ENCODE data around the gene SLC13A2. TPM values are rescaled to one million over a fixed set of nuclear protein-coding genes. Genes with fewer than 3 reads are reported as not detected.

The SLC13A2 gene
- total RNA-seq, 6 experiments from 2014 or later = 0.09 to 0.49 (median 0.24) TPM

DNA sequence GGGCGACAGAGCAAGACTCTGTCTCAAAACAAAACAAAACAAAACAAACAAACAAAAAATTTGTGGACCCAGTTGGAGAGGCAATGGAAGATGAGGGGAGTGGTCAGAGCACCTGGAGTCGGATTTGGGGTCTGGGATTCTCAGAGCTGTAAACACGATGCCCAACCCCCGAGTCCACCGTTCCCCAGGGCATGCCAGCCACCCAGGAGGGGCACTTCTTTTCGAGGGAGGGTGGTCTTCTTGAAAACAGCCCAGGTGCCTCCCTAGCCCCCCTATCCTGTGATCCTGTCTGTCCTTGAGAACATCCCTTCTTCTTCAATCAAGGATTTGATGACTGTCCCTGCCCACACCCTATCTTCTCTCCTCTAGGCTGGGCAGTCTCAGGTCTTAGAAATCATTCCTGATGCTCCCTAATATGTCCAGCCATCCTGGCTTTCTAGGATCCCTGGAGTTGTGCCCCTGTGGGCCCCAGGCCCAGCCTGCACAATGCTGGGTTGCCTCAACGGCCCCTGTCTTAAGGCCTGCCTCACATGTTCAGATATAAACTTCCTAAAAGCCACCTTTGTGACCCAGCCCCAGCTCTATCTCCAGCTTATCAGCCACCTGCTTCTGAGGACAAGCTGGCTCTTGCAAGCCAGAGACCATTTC is 3.1 kb upstream of the SLC13A2 start:
- TF ChIP-seq POLR2A (IDR thresholded peaks at IDR 0.05) = no peak
- TF ChIP-seq, protein P1, sequence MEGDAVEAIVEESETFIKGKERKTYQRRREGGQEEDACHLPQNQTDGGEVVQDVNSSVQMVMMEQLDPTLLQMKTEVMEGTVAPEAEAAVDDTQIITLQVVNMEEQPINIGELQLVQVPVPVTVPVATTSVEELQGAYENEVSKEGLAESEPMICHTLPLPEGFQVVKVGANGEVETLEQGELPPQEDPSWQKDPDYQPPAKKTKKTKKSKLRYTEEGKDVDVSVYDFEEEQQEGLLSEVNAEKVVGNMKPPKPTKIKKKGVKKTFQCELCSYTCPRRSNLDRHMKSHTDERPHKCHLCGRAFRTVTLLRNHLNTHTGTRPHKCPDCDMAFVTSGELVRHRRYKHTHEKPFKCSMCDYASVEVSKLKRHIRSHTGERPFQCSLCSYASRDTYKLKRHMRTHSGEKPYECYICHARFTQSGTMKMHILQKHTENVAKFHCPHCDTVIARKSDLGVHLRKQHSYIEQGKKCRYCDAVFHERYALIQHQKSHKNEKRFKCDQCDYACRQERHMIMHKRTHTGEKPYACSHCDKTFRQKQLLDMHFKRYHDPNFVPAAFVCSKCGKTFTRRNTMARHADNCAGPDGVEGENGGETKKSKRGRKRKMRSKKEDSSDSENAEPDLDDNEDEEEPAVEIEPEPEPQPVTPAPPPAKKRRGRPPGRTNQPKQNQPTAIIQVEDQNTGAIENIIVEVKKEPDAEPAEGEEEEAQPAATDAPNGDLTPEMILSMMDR (IDR thresholded peaks at IDR 0.05) = no peak
- Histone ChIP-seq H3K9me3 (no peaks in the 10 kb centered on the region), H3K4me3 (no peak overlapping the region), H3K27ac (no peak overlapping the region), H3K4me1 (peaks cover 0 to 6% (median 0%) of the 10 kb centered on the region in 4 donors), H3K27me3 (no peaks in the 10 kb centered on the region), H3K36me3 (no peaks in the 10 kb centered on the region)
- intact Hi-C loops (cut with DNase I) = no loop called here
- DNase-seq (no peak), ATAC-seq (no peak)
- WGBS (ENCODE audit: insufficient coverage, low coverage, low lambda C conversion rate, missing lambda C conversion rate) = 66% methylated on average over 7 of the region's 7 CpGs

DNA sequence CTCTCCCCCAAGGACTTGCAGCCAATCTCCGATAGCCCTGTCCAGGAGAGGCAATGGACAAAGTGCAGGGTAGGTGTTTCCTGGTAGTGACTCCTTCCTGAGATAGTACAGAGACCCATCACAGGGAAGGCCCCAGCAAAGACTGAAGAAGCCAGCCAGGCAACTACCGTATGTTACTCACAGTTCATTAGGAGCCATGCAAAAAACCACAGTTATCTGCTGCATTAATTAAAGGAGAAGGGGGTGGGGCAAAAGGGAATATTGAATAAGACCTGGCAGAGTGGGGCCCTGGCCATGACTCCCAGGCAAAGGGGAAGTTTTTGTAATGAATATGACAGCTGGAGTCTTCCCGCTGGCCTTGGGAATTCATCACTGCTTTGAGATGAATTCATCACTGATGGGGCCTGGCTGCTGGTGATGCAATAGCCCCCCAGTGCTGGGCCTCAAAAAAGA is 2.5 kb upstream of the SLC13A2 start:
- Histone ChIP-seq H3K36me3 (no peaks in the 10 kb centered on the region), H3K27me3 (no peaks in the 10 kb centered on the region), H3K4me3 (no peak overlapping the region), H3K4me1 (peaks cover 0 to 6% (median 0%) of the 10 kb centered on the region in 4 donors), H3K9me3 (no peaks in the 10 kb centered on the region), H3K27ac (no peak overlapping the region)
- no peak for ATAC-seq
- 50% methylated on average over 1 of the region's 3 CpGs for WGBS (ENCODE audit: insufficient coverage, low coverage, low lambda C conversion rate, missing lambda C conversion rate)
- DNase-seq = no peak
- TF ChIP-seq, protein P1 (IDR thresholded peaks at IDR 0.05) = no peak
- TF ChIP-seq POLR2A (IDR thresholded peaks at IDR 0.05) = no peak
- intact Hi-C loops (cut with DNase I) = no loop called here

DNA sequence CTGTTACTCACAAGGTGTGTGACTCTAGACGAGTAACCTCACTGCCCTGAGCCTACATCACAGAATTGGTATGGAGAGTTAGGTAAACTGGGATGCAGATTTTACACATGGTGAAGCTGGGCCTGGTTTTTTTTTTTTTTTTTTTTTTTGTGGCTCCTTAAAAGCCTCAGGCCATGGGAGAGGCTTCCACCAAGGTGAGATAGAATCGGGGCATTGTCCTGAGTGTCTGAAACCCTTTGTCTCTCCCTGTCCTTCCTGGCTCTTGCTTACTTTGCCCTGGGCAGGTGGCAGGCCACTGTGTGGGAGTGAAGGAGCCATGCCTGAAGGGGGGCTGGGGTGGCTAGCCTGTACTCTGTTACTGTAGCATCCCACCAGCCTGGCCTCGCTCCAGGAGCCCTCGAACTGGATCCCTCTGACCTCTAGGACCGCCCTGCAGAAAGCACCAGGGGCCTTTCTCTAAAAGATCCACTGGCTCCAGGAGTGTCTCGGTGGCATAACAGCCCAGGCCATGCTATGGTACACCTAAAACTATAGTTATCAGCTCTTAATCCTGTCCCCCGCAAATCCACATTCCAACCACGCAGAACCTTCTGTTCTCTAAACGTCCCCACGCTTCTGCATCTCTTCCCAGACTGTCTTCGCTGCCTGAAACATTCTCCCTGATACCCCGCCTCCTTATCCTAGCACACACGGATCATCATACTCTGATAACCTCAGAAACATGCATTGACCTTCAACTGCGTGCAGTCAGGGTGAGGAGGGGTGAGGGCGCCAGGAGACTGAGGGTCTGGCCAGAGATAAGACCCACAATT is 1.7 kb upstream of the SLC13A2 start:
- TF ChIP-seq, protein P1 (IDR thresholded peaks at IDR 0.05) = no peak
- DNase-seq (no peak), ATAC-seq (no peak)
- intact Hi-C loops (cut with DNase I) = no loop called here
- WGBS (ENCODE audit: insufficient coverage, low coverage, low lambda C conversion rate, missing lambda C conversion rate) = 87% methylated on average over 11 of the region's 15 CpGs
- H3K9me3 ChIP-seq = no peaks in the 10 kb centered on the region
- no peaks in the 10 kb centered on the region for H3K27me3 ChIP-seq
- H3K27ac ChIP-seq = no peak overlapping the region
- peaks cover 0 to under 1% (median 0%) of the 10 kb centered on the region in 4 donors for H3K4me1 ChIP-seq
- H3K4me3 ChIP-seq = no peak overlapping the region
- H3K36me3 ChIP-seq = no peaks in the 10 kb centered on the region

DNA sequence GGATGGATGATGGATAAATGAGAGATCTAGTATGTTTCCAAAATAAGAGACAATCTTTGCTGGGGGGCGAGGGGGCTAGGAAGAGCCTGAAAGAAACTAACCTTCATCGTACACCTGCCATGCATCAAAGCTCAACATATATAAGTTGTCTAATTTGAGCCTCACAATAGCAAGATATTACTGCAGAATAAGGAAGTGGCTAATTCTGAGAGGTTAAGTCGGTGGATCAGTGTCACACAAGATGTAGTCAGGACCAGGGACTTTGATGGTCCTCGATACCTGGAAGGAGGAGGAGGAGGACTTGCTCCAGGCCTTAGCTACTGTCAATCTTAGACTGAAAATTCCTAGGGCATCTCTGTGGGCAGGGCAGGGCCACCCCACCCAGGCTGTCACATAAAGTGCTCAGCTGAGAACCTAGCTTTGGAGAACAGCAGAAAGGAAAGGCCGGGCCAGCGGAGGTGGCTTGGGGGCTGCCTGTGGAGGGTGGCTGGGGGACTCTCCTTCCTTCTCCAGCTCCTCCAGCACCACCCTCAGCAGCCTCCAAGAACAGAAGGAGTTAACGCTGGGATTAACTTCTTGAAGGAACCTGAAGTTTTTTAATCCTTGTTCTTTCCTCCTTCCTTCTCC is 460 bp upstream of the SLC13A2 start:
- no peak for DNase-seq
- intact Hi-C loops (cut with DNase I) = no loop called here
- Histone ChIP-seq H3K36me3 (no peaks in the 10 kb centered on the region), H3K4me3 (no peak overlapping the region), H3K27me3 (no peaks in the 10 kb centered on the region), H3K27ac (no peak overlapping the region), H3K9me3 (no peaks in the 10 kb centered on the region), H3K4me1 (no peaks in the 10 kb centered on the region)
- TF ChIP-seq, protein P1 (IDR thresholded peaks at IDR 0.05) = no peak
- TF ChIP-seq POLR2A (IDR thresholded peaks at IDR 0.05) = no peak
- WGBS (ENCODE audit: insufficient coverage, low coverage, low lambda C conversion rate, missing lambda C conversion rate) = 92% methylated on average over 6 of the region's 7 CpGs
- ATAC-seq = no peak

Measured in right lobe of liver (tissue), 6 donors.